AG08395 (cell line): ENCODE results near the gene ZNF160.
"Not testable (repeated sequence)": the region's sequence is repeated elsewhere in the genome, so short reads cannot be mapped to it uniquely, and the experiment has no call there.

ENCODE experiments used
- DNase-seq: peaks from one replicate; pipeline ENCODE4 v3.0.0; 2012; ENCODE audit warnings: mixed read lengths, low spot score

ZNF160 gene

GRCh38 chr19:53103234-53104203 is at the start of gene ZNF160:
Gene ZNF160 (minus strand): TSS chr19:53103422. CDS start chr19:53086276, 17,146 bp downstream.
- peak; percentile 100 for DNase-seq

DNA sequence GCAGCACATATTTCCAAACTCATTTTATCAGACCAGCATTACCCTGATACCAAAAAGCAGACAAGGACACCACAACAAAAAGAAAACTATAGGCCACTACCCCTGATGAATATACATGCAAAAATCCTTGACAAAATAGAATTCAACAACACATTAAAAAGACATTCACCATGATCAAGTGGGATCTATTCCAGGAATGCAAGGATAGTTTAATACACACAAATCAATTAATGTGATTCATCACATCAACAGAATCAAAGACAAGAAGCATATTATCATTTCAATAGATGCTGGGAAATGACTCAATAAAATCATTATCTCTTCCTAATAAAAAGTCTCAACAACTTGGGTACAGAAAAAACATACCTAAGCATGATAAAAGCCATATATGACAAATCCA is 44.4 kb upstream of the ZNF160 start:
- no peak for DNase-seq

DNA sequence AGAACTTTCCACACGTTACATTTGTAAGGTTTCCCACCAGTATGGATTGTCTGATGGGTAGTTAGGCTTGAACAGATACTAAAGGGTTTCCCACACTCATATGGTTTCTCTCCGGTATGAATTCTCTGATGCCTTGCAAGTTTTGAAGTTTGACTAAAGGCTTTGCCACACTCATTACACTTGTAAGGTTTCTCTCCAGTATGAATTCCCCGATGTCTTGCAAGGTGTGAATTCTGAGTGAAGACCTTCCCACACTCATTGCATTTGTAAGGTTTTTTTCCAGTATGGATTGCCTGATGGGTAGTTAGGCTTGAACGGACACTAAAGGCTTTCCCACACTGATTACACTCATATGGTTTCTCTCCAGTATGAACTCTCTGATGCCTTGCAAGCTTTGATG is 37.1 kb upstream of the ZNF160 start:
- no peak for DNase-seq

DNA sequence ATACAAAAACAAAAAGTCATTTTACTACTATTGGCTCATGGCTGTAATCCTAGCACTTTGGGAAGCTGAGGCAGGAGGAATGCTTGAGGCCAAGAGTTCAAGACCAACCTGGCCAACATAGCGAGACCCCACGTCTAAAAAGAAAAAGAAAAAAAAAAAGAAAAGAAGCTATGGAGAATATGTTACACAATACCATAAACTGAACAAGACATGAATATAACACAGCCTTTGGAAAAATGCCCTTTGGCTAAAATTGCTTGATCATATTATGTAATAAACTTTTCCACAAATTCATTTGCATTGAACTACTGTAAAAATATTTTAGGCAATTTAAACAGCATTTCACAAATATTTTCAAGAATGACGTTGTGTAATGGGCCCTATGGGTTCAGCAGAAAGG is 33.2 kb upstream of the ZNF160 start:
- DNase-seq, result no peak

- DNase-seq, result peak; percentile 91
Measured at GRCh38 chr19:53132141-53132991, 29.1 kb upstream of the ZNF160 start, which contains the start of gene ZNF415. Gene ZNF415 (minus strand): TSS chr19:53132910. CDS start chr19:53122676, 10,234 bp downstream.

DNA sequence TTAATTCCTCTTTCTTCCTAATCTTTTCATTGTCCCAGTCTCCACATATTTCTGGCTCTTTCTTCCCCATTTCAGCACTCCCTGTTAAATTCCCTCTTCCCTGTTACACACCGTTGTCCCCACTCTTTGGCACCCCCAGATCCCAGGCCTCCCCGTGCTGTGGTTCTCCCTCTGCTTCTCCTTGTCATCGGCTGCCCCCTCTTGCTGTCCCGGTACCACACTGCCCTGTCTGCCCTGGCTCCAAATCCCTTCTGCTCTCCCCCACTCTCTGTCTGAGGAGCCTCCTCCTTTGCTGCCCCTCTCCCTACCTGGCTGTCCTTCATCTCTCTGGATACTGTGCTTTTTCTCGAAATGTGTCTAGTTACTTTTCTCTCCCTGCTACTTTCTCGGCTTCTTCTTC is 28.5 kb upstream of the ZNF160 start:
- no peak for DNase-seq

DNA sequence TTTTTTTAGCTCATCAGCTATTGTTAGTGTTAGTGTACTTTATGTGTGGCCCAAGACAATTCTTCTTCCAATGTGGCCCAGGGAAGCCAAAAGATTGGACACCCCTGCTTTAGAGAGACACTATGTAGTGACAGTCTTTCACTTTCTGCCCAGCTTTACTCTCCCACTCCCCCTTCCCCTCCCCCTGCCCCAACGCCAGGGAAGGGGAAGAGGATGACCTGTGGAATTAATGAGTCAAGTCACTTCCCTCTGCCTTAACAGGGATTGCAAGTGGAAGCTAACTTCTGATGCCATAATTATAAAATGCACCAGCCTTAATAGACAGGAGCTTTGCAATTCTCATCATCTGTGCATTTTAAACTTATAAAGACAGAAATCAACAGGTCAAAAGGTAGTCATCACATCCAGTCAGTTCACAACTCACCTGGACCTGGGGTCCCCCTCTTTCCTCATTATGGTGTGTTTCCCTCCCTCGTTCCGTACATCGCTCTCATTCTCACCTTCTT is 27.9 kb upstream of the ZNF160 start:
- DNase-seq, result no peak

DNA sequence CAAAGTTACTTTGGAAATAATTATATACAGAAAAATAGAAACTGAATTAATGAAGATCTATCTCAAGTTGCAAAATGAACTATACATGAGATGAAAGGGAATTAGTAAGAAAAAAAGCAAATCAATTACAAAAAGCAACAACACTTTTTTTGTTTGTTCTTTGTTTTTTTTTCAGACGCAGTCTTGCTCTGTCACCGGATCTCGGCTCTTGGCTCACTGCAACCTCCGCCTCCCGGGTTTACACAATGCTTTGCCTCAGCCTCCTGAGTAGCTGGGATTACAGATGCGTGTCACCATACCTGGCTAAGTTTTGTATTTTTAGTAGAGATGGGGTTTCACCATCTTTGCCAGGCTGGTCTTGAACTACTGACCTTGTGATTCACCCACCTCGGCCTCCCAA is 27.3 kb upstream of the ZNF160 start:
- no peak for DNase-seq

DNA sequence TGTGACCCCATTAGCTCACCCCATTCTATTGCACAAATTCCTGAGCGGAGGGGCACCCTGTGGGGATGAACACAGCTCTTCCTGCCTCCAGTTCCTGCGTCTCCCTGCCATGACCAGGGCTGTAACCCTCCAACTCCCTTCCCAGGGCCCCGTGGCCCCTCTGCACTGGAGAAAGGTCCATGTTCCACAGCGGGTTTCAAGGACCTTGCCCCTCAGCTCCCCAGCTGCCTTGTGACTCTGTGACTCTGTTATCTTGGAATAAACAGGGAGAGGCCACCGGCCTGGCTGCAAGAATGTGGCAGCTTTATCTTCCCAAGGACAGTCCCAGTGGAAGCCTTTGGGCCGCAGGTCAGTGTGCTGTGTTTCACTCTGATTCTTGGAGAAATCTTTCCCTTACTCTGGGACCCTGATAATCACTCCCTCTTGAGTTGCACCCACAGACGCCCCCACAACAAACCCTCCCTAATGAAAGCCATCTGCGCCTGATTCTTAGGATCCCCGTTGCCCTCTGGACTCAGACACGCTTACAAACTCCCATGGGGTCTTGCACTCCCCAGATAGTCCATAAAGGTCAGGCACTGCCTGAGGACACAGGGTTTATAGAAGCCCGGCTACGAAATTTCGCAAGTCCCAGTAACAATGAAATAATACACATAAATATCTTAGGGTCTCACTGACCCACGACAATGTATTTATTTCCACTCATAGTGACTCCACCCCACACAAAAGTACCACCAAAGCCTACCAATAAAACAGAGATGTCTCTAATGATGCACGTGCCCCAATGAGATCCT is 23.7 kb upstream of the ZNF160 start:
- not testable (repeated sequence) for DNase-seq

- DNase-seq, result no peak
Measured at GRCh38 chr19:53123400-53123799, 20.2 kb upstream of the ZNF160 start.

DNA sequence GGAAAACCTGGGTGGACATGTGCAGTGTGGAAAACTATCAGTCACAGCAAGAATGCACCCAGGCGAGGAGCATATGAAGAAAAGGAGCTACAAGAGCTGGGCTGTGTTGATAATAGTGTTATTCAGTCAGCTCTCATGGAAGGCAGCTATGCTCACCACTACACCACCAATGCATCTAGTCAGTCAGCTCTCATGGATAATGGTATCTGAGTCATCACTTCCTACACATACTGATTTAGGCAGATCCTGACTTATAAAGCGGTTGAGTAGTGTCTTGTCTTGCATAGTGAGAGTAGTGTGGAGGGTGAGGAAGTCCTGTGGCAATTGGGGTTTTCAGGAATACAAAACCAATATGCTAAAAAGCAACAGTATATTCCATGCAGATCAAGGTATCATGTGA is 9.1 kb upstream of the ZNF160 start:
- DNase-seq, result no peak

DNA sequence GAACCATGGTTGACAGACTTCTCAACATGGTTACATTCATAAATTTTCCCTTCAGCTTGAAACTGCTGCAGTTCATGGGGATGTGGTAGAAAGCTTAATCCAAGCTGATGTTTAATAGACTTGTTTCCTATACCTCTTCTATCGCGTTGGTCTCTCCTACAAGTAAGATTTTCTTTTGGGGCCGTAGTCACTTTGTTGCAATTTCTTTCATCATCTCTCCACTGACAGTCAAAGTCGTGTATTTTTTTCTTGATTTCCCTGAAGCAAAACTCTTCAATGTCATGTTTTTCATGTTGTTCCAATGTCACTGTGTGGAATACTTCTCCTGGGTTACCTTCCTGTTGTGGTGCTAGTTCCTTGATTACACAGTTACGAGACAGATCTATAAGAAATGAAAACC is 6.3 kb upstream of the ZNF160 start:
- no peak for DNase-seq

GRCh38 chr19:53102756-53103233 is 427 bp downstream of the ZNF160 start:
- peak; percentile 50 for DNase-seq

DNA sequence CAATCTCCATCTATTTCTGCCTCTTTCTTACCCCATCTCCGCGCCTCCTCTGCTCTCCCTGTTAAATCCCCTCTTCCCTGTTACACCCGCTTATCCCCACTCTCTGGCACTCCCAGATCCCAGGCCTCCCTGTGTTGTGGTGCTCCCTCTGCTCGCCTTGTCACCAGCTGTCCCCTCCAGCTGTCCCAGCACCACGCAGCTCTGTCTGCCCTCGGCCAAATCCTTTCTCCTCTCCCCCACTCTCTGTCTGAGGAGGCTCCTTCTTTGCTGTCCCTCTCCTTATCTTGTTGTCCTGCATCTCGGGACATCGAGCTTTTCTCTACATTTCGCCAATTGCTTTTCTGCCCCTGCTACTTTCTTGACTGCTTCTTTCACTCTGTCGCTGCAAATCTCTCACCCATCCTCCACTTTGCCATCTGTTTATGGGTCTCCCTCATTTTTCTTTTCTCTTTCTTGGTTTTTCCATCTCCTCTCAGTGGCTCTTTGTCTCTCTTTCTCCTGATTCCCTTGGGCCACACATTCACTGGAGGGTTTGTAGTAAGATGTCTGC is 941 bp downstream of the ZNF160 start:
- no peak for DNase-seq

DNA sequence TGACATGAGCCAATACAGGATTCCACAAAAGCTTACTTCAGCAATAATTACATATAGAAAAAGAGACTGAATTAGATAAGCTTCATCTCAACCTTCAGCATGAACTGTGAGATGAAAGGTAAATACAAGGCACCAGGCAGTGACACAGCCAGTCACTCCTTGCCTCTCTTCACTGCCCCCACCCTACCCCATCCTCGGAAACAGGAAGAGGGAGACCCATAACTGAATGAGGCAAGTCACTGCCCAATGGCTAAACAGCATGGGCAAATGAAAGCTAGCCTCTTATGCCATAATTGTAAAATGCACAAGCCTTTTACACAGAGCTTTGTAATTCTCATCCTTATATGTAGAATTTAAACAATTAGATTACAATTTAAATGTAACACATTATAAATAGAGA is 1.7 kb downstream of the ZNF160 start:
- DNase-seq, result no peak

DNA sequence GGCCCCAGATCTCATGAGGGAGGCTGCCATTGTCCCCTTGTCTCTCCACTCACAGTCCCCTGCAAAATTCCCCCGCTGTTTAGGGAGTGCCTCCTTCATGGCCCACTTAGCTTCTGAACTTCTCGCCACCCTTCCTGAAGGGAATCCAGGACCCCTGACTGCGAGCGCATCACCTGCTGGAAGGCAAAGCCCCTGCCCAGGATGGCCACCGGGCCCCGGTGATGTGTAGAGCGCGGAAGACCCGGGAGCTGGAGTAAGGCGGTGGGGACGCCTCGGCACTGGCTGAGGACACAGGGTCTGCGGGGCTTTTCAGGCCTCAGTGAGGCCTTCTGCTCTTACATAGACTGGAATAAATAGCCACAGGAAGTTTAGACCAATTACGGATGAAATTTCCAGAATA is 4.7 kb downstream of the ZNF160 start:
- DNase-seq, result not testable (repeated sequence)

DNA sequence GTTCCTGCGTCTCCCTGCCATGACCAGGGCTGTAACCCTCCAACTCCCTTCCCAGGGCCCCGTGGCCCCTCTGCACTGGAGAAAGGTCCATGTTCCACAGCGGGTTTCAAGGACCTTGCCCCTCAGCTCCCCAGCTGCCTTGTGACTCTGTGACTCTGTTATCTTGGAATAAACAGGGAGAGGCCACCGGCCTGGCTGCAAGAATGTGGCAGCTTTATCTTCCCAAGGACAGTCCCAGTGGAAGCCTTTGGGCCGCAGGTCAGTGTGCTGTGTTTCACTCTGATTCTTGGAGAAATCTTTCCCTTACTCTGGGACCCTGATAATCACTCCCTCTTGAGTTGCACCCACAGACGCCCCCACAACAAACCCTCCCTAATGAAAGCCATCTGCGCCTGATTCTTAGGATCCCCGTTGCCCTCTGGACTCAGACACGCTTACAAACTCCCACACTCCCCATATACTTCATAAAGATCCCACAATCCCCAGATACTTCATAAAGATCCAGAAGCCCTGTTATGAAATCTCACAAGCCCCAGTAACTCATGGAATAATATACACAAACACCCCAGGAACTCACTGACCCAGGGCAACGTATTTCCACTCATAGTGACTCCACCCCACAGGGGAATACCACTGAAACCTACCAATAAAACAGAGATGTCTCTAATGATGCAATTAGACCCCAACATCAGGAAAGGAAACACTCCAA is 6.1 kb downstream of the ZNF160 start:
- DNase-seq, result not testable (repeated sequence)

- not testable (repeated sequence) for DNase-seq
Measured at GRCh38 chr19:53096579-53096978, 6.6 kb downstream of the ZNF160 start.

DNA sequence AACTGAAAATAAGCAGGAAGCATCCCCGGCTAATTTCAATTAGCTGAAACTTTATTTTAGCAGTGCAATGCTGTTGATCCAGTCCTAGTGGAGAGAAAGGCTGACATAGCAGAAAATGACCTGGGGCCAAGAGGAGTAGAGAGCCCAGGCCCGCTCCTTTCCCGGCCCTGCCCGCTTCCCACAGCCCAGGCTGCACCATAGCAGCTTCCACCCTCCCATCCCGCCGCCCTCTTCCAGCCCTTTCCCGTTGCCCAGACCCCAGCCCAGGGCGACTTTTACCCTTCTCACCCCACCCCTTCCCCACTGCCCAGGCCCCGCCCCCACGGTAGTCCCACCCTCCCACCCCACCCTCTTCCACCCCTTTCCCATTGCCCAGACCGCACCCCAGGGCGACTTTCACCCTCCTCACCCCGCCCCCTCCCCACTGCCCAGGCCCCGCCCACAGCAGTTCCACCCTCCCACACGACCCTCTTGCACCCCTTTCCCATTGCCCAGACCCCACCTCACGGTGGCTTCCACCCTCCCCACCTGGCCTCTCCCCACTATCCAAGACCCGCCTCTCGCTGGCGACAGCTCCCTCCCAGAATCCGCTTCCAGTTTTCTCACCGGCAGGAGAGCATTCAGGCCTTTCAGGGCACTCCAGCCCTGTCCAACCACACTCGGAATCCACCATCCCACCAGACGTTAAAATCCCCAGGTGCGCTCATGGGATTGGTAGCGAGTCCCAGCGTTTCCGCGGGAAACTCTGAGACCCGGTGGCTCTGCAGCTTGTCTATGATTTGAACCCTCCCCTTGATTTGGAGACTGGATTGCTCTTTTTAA is 8.3 kb downstream of the ZNF160 start:
- DNase-seq, result no peak

GRCh38 chr19:53092723-53093122 is 10.5 kb downstream of the ZNF160 start:
- DNase-seq, result no peak
